Left ventricle myocardium superior (tissue), 1 donor: ENCODE data around the gene CAMK2A. TPM values are rescaled to one million over a fixed set of nuclear protein-coding genes. Genes with fewer than 3 reads are reported as not detected.

Source experiments
- total RNA-seq: library from RNA; stranded (reverse); fragmentation: NEBNext Ultra II Directional; extraction: Animal tissue kit (Norgen Biotek cat#: 25700); gene quantifications from one replicate; pipeline ENCODE4 v1.2.1, GENCODE V29; 2021
- donor health status: DM: no; HTN: yes; CAD: no; lungs with severe emphysema.

Gene CAMK2A
- total RNA-seq, 1 donor from 2014 or later = 16.6 TPM

Other genes starting within 250 kb of the CAMK2A start
- gene CSF1R, start 203.2 kb downstream of the CAMK2A start, total RNA-seq = 20.1 TPM
- gene PDGFRB, start 133.9 kb downstream of the CAMK2A start, total RNA-seq = 47.8 TPM
- gene CDX1, start 123.0 kb downstream of the CAMK2A start, total RNA-seq = not detected
- not detected for gene SLC6A7, start 99.7 kb downstream of the CAMK2A start, total RNA-seq
- 0.25 TPM for gene ARSI, start 13.1 kb upstream of the CAMK2A start, total RNA-seq
- 21.0 TPM for gene TCOF1, start 67.9 kb upstream of the CAMK2A start, total RNA-seq
- gene CD74, start 123.1 kb upstream of the CAMK2A start, total RNA-seq = 341 TPM
- 1,255 TPM for gene RPS14, start 160.0 kb upstream of the CAMK2A start, total RNA-seq
- gene NDST1, start 218.4 kb upstream of the CAMK2A start, total RNA-seq = 57.9 TPM